OCI-LY3 (cell line): ENCODE data around the gene PCSK6.

Experiments
- H2AFZ ChIP-seq: fragments of 200-600, 300-600 bp; shearing (Covaris generic); 2 replicates; pipeline ENCODE4 v1.6.0; 2014; ENCODE audit warnings: antibody characterized with exemption, low read depth, low read length
- H3K27ac ChIP-seq: fragments of 200-600, 300-600 bp; sonication (generic); 2 replicates; pipeline ENCODE4 v1.5.1; 2014; ENCODE audit warnings: mild to moderate bottlenecking, low read length, moderate library complexity, mixed read lengths
- H3K27me3 ChIP-seq: fragments of 200-600, 300-600 bp; sonication (generic); 2 replicates; pipeline ENCODE4 v1.6.1; 2014; ENCODE audit warnings: low read depth, low read length, mixed read lengths
- H3K36me3 ChIP-seq: fragments of 200-600, 300-600 bp; sonication (generic); replicated peaks from 2 replicates; pipeline ENCODE3; 2014; ENCODE audit warnings: low read depth, low read length, mixed read lengths
- H3K4me1 ChIP-seq: fragments of 300-600, 200-600 bp; sonication (generic); 2 replicates; pipeline ENCODE4 v1.6.1; 2014; ENCODE audit warnings: low read length, mixed read lengths
- H3K4me2 ChIP-seq: fragments of 200-600, 300-600 bp; sonication (generic); 2 replicates; pipeline ENCODE4 v1.6.1; 2014; ENCODE audit warnings: low read length, mixed read lengths
- H3K4me3 ChIP-seq: fragments of 300-600, 200-600 bp; sonication (generic); 2 replicates; pipeline ENCODE4 v1.5.1; 2014; ENCODE audit warnings: antibody characterized with exemption, mild to moderate bottlenecking, low read length, moderate library complexity
- H3K79me2 ChIP-seq: fragments of 300-600, 200-600 bp; shearing (Covaris generic); 2 replicates; pipeline ENCODE4 v1.6.1; 2014; ENCODE audit warnings: mild to moderate bottlenecking, low read length, mixed read lengths
- H3K9ac ChIP-seq: fragments of 300-600, 200-600 bp; shearing (Covaris generic); 2 replicates; pipeline ENCODE4 v1.6.0; 2014; ENCODE audit warnings: mild to moderate bottlenecking, low read length, moderate library complexity
- H3K9me3 ChIP-seq: fragments of 200-600, 300-600 bp; shearing (Covaris generic); 2 replicates; pipeline ENCODE4 v1.6.1; 2014; ENCODE audit warnings: low read length, mixed read lengths; ENCODE audit not compliant: insufficient read depth
- H4K20me1 ChIP-seq: fragments of 200-600, 300-600 bp; sonication (generic); 2 replicates; pipeline ENCODE4 v1.6.1; 2016; ENCODE audit warnings: low read length, mixed read lengths; ENCODE audit not compliant: insufficient read depth
- EZH2phosphoT487 ChIP-seq: fragments of 200-600 bp; shearing (Covaris generic); IDR thresholded peaks from 2 replicates; pipeline ENCODE4 v1.6.1; 2018; ENCODE audit warnings: antibody characterized with exemption, mixed run types, low read depth
- TF ChIP-seq, protein P1 (sequence below): fragments of 200-600, 300-600 bp; sonication (generic); IDR thresholded peaks from 2 replicates; pipeline ENCODE4 v1.5.1; 2014; ENCODE audit warnings: antibody characterized with exemption, low read length, low read depth

Gene PCSK6

GRCh38 chr15:101332061-101332467, 157.4 kb downstream of the PCSK6 start:
- H3K4me1 ChIP-seq: peaks cover 6% of the 10 kb centered on the region
- no peak overlapping the region for H3K4me3 ChIP-seq
- H3K27ac ChIP-seq: no peak overlapping the region
- H2AFZ ChIP-seq: no peak overlapping the region
- peaks cover 9% of the 10 kb centered on the region for H3K27me3 ChIP-seq
- H4K20me1 ChIP-seq: no peaks in the 10 kb centered on the region
- peaks cover 5% of the 10 kb centered on the region for H3K36me3 ChIP-seq
- H3K79me2 ChIP-seq: no peaks in the 10 kb centered on the region
- no peak overlapping the region for H3K9ac ChIP-seq
- no peak overlapping the region for H3K4me2 ChIP-seq
- H3K9me3 ChIP-seq: peaks cover 19% of the 10 kb centered on the region
- TF ChIP-seq, protein P1, sequence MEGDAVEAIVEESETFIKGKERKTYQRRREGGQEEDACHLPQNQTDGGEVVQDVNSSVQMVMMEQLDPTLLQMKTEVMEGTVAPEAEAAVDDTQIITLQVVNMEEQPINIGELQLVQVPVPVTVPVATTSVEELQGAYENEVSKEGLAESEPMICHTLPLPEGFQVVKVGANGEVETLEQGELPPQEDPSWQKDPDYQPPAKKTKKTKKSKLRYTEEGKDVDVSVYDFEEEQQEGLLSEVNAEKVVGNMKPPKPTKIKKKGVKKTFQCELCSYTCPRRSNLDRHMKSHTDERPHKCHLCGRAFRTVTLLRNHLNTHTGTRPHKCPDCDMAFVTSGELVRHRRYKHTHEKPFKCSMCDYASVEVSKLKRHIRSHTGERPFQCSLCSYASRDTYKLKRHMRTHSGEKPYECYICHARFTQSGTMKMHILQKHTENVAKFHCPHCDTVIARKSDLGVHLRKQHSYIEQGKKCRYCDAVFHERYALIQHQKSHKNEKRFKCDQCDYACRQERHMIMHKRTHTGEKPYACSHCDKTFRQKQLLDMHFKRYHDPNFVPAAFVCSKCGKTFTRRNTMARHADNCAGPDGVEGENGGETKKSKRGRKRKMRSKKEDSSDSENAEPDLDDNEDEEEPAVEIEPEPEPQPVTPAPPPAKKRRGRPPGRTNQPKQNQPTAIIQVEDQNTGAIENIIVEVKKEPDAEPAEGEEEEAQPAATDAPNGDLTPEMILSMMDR: no peak
- TF ChIP-seq EZH2phosphoT487: no peak

GRCh38 chr15:101329867-101330380, 159.6 kb downstream of the PCSK6 start:
- H3K9me3 ChIP-seq: peaks cover 6% of the 10 kb centered on the region
- H3K9ac ChIP-seq: no peak overlapping the region
- no peak overlapping the region for H3K27ac ChIP-seq
- peaks cover 5% of the 10 kb centered on the region for H3K36me3 ChIP-seq
- no peak overlapping the region for H3K4me3 ChIP-seq
- peaks cover 9% of the 10 kb centered on the region; the same call in 1 of the 2 replicates for H3K27me3 ChIP-seq
- H3K79me2 ChIP-seq: no peaks in the 10 kb centered on the region
- peaks cover 6% of the 10 kb centered on the region for H3K4me1 ChIP-seq
- no peak overlapping the region for H3K4me2 ChIP-seq
- no peak overlapping the region for H2AFZ ChIP-seq
- no peak for TF ChIP-seq EZH2phosphoT487
- TF ChIP-seq, protein P1: no peak
- no peaks in the 10 kb centered on the region for H4K20me1 ChIP-seq

GRCh38 chr15:101329309-101329863, 160.1 kb downstream of the PCSK6 start:
- H3K36me3 ChIP-seq: peaks cover under 1% of the 10 kb centered on the region
- H3K4me3 ChIP-seq: no peak overlapping the region
- no peak overlapping the region for H3K4me2 ChIP-seq
- H4K20me1 ChIP-seq: no peaks in the 10 kb centered on the region
- no peak overlapping the region for H2AFZ ChIP-seq
- no peak for TF ChIP-seq EZH2phosphoT487
- TF ChIP-seq, protein P1: no peak
- no peak overlapping the region for H3K27ac ChIP-seq
- H3K4me1 ChIP-seq: peaks cover 1% of the 10 kb centered on the region
- peaks cover under 1% of the 10 kb centered on the region for H3K9me3 ChIP-seq
- H3K27me3 ChIP-seq: peaks cover 9% of the 10 kb centered on the region; the same call in 1 of the 2 replicates
- no peaks in the 10 kb centered on the region for H3K79me2 ChIP-seq
- no peak overlapping the region for H3K9ac ChIP-seq

- TF ChIP-seq, protein P1: no peak
- TF ChIP-seq EZH2phosphoT487: no peak
- H3K4me3 ChIP-seq: no peak overlapping the region
Measured at GRCh38 chr15:101328001-101328400, 161.5 kb downstream of the PCSK6 start.

More at GRCh38 chr15:101328001-101328400, 161.5 kb downstream of the PCSK6 start:
- Histone ChIP-seq H3K27me3 (peaks cover 9% of the 10 kb centered on the region; the same call in 1 of the 2 replicates), H2AFZ (no peak overlapping the region), H4K20me1 (no peaks in the 10 kb centered on the region), H3K79me2 (no peaks in the 10 kb centered on the region), H3K9ac (no peak overlapping the region), H3K36me3 (no peaks in the 10 kb centered on the region), H3K4me1 (no peaks in the 10 kb centered on the region), H3K9me3 (no peaks in the 10 kb centered on the region), H3K4me2 (no peak overlapping the region), H3K27ac (no peak overlapping the region)
